MCF 10A (cell line): ENCODE measurements around the gene KMT2B. TPM values are rescaled to one million over a fixed set of nuclear protein-coding genes. Genes with fewer than 3 reads are reported as not detected.
A peak's percentile ranks its signal among the peaks of the same experiment; 100 is the strongest.

Experiments used
- BruUV-seq: library from RNA; stranded (reverse); fragments of 400-500 nt; replicated peaks from 2 replicates; lab custom pipeline; 2021; lab: Mats Ljungman, UMichigan
- CTCF ChIA-PET: fragments of 300-600 bp; sonication (Branson Sonifier 250); formaldehyde crosslinking; extraction: SDS; loops from one replicate; lab custom pipeline; 2021; ENCODE audit warnings: antibody characterized with exemption, inconsistent platforms; lab: Yijun Ruan, JAX
- POLR2A ChIA-PET: fragments of 300-600, 350-650 bp; sonication (Branson Sonifier 250); formaldehyde crosslinking; extraction: SDS; loops from one replicate; lab custom pipeline; 2020; ENCODE audit warnings: antibody characterized with exemption, inconsistent platforms; lab: Yijun Ruan, JAX
- DNase-seq: peaks from one replicate; pipeline ENCODE4 v3.0.0-alpha.2; 2018; ENCODE audit not compliant: unreplicated experiment
- H3K27ac Mint-ChIP-seq: one replicate; pipeline ENCODE4 v1.8.0; 2022; ENCODE audit warnings: mild to moderate bottlenecking, low read depth, mixed read lengths; ENCODE audit not compliant: unreplicated experiment
- H3K27me3 Mint-ChIP-seq: one replicate; pipeline ENCODE4 v1.8.0; 2022; ENCODE audit warnings: mixed read lengths; ENCODE audit not compliant: insufficient read depth, unreplicated experiment
- H3K36me3 Mint-ChIP-seq: one replicate; pipeline ENCODE4 v1.8.0; 2022; ENCODE audit warnings: mild to moderate bottlenecking, moderate library complexity, mixed read lengths; ENCODE audit not compliant: insufficient read depth, unreplicated experiment
- H3K4me1 Mint-ChIP-seq: one replicate; pipeline ENCODE4 v1.8.0; 2022; ENCODE audit warnings: mixed read lengths; ENCODE audit not compliant: insufficient read depth, unreplicated experiment
- H3K4me3 Mint-ChIP-seq: one replicate; pipeline ENCODE4 v1.8.0; 2022; ENCODE audit warnings: mild to moderate bottlenecking, moderate library complexity, mixed read lengths; ENCODE audit not compliant: unreplicated experiment
- H3K9me3 Mint-ChIP-seq: one replicate; pipeline ENCODE4 v1.8.0; 2022; ENCODE audit warnings: mixed read lengths; ENCODE audit not compliant: unreplicated experiment
- CTCF ChIP-seq: fragments of 200-600 bp; IDR thresholded peaks from one replicate; pipeline ENCODE4 v1.8.0; 2022; ENCODE audit warnings: antibody characterized with exemption, mild to moderate bottlenecking; ENCODE audit not compliant: unreplicated experiment
- intact Hi-C: fragments of 100-400 bp; cut with micrococcal nuclease; formaldehyde crosslinking; loops from 2 replicates; pipeline ENCODE4 v1.14.1; 2022
- total RNA-seq: library from RNA; stranded (reverse); gene quantifications from 2 replicates; pipeline ENCODE4 v1.2.3, GENCODE V29; 2022

The KMT2B gene
- total RNA-seq, 1 experiment from 2014 or later, result 36.0 TPM

GRCh38 chr19:35734273-35734672 is 16.5 kb downstream of the KMT2B start:
- intact Hi-C loops, result no loop called here
- no peak for TF ChIP-seq CTCF
- no TSS peak for BruUV-seq
- Mint-ChIP-seq H3K4me3 (no peak overlapping the region), H3K9me3 (no peaks in the 10 kb centered on the region), H3K27me3 (no peaks in the 10 kb centered on the region), H3K27ac (peak overlapping the region; percentile 54), H3K4me1 (no peaks in the 10 kb centered on the region), H3K36me3 (peaks cover 51% of the 10 kb centered on the region)
- POLR2A ChIA-PET, result no interaction called here
- DNase-seq, result no peak
- CTCF ChIA-PET, result interaction anchor here (0.9 kb wide), 1 partner anchor 27 kb away, joined by 3 read pairs; no protein-coding TSS in a partner anchor

GRCh38 chr19:35734889-35735288 is 17.1 kb downstream of the KMT2B start:
- H3K9me3 Mint-ChIP-seq, result no peaks in the 10 kb centered on the region
- no peak for TF ChIP-seq CTCF
- H3K27ac Mint-ChIP-seq, result peak overlapping the region; percentile 54
- H3K27me3 Mint-ChIP-seq, result no peaks in the 10 kb centered on the region
- ChIA-PET CTCF (interaction anchor here (0.6 to 0.9 kb wide), 2 partner anchors 27 to 148 kb away, joined by 3 read pairs; no protein-coding TSS in a partner anchor), POLR2A (no interaction called here)
- H3K4me3 Mint-ChIP-seq, result no peak overlapping the region
- peaks cover 46% of the 10 kb centered on the region for H3K36me3 Mint-ChIP-seq
- no peak for DNase-seq
- intact Hi-C loops, result no loop called here
- no TSS peak for BruUV-seq
- no peaks in the 10 kb centered on the region for H3K4me1 Mint-ChIP-seq

- no peak overlapping the region for H3K4me3 Mint-ChIP-seq
- no TSS peak for BruUV-seq
- no peak for TF ChIP-seq CTCF
- H3K27me3 Mint-ChIP-seq, result no peaks in the 10 kb centered on the region
- POLR2A ChIA-PET, result interaction anchor here (1.0 to 1.3 kb wide), 2 partner anchors 8 to 23 kb away, joined by 3 to 4 read pairs; partner anchors contain the start of genes PSENEN and U2AF1L4
- intact Hi-C loops, result no loop called here
- DNase-seq, result no peak
- peaks cover under 1% of the 10 kb centered on the region for H3K4me1 Mint-ChIP-seq
- CTCF ChIA-PET, result interaction anchor here (0.7 to 1.5 kb wide), 6 partner anchors 17 to 363 kb away, joined by 3 to 8 read pairs (median 4); no protein-coding TSS in a partner anchor
- H3K27ac Mint-ChIP-seq, result no peak overlapping the region
- H3K9me3 Mint-ChIP-seq, result no peaks in the 10 kb centered on the region
- H3K36me3 Mint-ChIP-seq, result peaks cover 31% of the 10 kb centered on the region
These were observed 19.4 kb downstream of the KMT2B start for GRCh38 chr19:35736913-35737886.
